T-helper 2 cell treated with Interferon-gamma antibody and Interleukin-4, amounts not matched to agents 100 ng/mL and 5 ng/mL, for 36 hours (primary cell): ENCODE measurements around the gene PCYOX1L. TPM values are rescaled to one million over a fixed set of nuclear protein-coding genes. Genes with fewer than 3 reads are reported as not detected.

Experiments used
- intact Hi-C: fragments of 100-400 bp; cut with micrococcal nuclease; formaldehyde crosslinking; loops from one replicate; pipeline ENCODE4 v1.15.1; 2023
- total RNA-seq: library from RNA; stranded (reverse); gene quantifications from 2 replicates; pipeline ENCODE4 v1.2.3, GENCODE V29; 2022

The PCYOX1L gene
- total RNA-seq, 1 donor from 2014 or later: 31.1 TPM

DNA sequence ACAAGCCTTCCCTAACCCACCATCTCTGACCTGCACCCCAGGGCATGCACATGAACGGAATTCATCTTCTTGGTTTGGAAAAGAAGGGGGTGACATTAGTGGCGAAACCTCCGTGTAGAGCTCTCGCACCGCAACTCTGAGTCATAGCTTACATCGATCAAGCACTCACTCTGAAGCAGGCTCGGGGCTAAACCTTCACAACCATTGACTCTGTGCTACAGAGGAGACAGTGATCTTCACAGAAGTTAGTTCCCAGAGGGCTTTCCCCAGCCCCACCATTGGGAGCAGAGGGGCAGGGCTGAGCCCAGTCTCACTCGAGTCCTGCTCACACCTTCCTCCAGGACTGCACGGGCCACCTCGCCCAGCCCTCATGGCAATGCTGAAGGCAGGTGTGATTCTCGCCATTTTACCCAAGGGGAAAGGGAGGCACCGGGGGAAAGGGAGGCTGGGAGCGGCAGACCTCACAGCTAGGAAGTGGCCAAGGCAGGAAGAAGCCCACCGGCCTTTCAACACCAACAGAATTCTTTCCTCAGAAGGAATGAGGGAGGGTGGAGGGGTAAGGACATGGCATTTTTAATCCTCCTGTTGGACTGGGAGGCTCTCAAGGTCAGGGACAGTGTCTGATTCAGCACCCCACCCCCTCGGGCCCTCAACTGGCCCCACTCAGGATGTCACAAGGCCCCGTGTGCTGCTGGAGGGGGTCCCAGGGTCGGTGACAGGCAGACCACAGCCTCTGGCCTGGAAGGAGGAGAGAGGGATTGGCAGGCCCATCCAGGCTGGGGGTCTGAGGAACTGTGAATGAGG lies 47.1 kb downstream of the PCYOX1L start:
- intact Hi-C loops: no loop called here

DNA sequence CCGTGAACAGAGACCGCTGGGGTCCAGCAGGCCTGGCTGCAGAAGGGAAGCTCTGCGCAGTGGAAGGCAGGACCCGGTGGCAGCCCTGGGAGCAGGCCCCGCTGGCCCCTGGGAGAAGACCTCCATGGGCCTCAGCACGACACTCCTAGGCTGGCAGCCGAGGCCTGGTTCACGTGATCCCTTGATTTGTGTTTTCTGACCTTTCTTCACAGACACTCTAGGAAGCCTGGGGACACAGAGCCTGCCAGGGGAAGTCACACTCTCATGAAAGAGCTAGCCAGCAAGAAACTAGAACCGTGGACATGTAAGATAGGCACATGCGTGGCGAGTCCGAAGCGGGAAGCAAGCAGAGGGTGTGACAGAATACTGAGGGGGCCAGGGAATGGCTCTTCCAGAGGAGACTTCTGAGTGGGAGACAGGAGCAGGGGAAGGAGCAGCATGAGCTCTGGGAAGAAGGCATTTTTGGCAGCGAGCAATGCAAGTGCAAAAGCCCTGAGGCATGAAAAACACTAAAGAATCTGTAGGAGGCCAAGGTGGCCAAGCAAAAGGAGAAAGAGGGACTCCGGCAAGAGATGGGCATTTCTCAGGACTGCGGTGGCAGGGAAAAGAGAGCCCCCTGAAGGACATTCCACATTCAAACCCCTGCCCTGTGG lies 47.8 kb downstream of the PCYOX1L start:
- intact Hi-C loops: no loop called here

DNA sequence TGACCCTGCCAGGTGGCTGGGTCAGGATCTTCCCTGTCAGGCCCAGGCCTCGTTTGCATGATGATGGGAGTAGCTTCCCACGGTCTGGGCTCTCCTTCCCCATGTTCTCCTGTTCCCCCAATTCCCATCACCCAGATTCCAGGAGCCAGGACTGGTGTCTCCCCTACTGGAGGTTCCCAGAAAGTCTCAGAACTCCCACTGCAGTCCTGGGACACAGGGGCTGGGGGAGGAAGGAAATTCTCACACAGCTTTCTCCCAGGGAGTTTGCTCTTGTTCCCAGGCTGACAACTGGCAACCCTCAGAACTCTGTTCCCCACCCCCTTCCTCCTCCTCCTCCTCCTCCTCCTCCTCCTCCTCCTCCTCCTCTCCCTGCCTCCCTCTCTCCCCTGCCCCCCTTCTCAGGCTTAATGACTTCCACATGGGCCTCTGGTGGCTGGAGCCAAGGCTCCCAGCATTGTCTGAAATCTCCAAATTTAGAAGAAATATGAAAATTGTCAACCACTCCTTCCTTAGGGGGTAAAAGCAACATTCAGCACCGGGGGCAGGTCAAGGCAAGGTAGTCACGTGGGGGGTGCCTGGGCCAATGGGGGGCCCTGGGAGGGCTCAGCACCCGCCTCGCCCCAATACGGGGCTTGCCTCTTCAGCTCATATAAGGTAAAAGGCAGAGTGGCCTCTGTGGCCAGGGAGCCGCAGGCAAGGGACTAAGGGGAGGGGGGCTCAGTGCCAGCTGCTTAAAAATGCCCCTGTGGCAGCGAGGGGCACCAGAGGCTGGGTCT lies 48.5 kb downstream of the PCYOX1L start:
- intact Hi-C loops: no loop called here

DNA sequence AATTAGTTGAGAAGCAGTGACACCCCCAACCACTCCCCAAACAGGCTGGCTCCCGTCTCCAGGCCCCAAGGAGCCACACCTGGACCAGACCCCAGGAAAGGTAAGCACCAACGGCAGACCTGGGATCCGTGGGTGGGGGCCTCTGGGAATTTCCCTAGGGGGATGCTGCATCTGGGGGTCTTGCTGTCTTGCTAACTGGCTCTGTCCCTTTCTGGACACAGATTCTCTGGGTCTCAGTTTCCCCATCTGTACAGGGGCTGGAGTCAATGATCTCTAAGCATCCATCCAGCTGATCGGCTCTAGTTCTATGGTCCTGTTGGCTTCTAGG lies 49.1 kb downstream of the PCYOX1L start:
- intact Hi-C loops: no loop called here

DNA sequence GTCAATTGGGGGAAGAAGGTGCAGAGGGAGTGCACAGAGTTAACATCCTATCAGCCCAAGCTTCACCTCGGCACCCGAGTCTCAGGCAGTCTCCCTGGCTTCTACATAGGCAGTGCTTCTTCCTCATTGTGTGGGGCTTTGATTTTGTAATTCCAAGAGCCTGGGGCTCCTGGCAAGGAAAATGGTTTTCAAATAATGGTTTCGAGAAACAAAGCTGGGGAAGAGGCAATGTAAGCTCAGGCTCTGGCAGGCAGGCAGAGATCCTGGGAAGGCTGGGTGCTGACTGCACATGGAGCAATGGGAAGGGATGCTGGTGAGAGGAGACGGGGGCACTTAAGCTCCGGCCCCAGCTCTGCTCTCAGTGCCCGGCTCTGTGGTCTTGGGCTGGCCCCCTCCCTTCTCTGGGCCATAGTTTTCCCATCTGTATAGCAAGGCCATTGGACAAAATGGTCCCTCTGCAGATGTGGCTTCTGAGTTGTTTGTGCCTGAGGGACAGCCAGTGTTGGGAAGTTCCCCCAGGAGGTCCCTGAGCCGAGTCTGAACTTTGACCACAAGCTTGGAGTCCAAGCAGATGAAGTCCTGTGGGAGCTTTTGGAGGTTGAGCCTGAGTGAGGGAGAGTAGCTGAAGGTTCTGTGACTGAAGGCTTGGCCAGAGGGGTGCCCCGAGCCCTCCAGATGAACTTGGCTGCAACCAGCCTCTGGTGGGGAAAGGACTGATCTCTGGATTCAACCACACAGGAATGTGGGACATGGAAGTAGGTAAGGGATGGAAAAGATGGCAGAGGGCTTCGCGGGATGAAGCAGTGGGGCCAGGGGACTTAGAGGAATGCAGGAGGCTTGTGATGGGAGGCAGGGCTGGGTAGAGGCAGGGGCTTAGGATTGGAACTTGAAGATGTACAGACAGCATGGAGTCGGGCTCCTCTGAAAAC lies 49.7 kb downstream of the PCYOX1L start:
- intact Hi-C loops: no loop called here

DNA sequence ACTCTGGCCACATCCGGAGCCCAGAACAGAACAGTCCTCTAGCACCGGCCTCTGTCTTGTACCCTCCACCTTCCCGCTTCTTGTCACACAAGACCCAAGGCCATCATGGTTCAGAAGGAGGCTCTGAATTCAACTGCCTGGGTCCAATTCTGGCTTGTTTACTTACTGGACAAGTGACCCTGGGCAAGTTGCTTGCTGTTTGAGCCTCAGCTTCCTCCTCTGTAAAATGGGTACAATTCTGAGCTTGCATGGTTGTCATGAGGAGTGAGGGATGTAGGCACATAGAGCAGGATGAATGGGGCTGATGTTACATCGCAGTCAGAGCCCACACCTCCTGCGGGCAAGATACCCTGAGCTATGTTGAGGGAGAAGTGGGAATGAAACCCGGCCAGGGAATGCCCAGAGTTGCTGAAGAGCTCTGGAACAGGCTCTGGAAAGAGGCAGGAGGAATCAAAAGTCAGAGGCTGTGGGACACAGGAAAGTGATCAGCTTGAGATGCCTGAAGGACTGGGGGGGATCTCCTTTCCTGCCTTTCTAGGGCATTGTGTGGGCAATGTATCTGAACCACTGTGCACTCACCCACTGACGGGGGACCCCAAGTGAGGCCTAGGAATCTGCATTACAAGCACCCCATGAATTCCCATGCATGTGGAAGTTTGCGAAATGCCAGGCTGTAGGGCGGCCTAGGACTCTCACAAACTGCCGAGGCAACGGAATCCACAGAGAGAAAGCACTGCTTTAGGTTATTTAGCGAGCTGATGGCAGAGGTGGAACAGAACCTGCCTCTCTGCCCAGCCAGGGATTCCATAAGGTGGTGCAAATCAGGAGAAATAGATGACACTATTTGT lies 50.6 kb downstream of the PCYOX1L start:
- intact Hi-C loops: no loop called here

DNA sequence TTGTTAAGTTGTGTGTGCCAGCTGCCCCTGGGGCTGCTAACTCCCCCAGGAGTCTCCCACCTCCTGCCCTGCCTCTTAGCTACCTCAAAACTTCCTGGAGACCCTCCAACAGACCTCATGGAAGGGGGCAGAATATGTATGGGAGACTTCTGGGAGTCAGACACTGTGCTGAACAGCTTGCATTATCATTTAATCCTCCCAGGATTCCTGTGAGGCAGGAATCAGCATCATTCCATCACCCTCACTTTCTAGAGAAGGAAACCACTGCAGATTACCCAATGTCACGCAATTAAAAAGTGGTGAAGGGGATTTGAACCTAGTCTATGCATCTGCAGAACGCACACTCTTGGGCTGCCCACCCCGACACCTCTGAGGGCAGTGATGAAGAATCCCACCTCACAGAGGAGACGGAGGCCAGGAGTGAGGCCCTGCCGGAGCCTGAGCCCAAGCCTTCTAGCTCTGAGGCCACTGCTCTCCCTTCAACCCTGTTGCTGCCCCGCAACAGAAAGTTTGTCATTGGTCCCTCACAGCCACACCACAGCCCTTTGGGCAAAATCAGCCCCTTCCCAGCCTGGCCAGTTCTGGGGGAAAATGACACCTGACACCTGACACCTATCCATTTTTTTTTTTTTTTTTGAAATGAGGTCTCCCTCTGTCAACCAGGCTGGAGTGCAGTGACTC lies 51.6 kb downstream of the PCYOX1L start:
- intact Hi-C loops: no loop called here

DNA sequence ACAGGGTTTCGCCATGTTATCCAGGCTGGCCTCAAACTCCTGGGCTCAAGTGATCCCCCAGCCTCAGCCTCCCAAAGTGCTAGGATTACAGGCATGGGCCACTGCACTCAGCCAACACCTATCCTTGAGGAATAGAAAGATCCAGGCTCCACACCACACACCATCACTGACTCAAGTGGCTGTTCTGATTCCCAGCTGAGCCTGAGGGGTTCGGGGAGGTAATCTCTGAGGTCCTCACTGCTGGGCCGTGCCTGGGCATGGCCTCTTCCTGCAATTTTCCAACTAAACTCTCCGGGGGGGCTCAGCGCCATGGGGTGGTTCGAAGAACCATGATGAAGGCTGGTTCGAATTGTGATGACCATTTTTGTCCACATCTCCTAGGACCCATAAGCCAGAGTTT lies 52.2 kb downstream of the PCYOX1L start:
- intact Hi-C loops: no loop called here

DNA sequence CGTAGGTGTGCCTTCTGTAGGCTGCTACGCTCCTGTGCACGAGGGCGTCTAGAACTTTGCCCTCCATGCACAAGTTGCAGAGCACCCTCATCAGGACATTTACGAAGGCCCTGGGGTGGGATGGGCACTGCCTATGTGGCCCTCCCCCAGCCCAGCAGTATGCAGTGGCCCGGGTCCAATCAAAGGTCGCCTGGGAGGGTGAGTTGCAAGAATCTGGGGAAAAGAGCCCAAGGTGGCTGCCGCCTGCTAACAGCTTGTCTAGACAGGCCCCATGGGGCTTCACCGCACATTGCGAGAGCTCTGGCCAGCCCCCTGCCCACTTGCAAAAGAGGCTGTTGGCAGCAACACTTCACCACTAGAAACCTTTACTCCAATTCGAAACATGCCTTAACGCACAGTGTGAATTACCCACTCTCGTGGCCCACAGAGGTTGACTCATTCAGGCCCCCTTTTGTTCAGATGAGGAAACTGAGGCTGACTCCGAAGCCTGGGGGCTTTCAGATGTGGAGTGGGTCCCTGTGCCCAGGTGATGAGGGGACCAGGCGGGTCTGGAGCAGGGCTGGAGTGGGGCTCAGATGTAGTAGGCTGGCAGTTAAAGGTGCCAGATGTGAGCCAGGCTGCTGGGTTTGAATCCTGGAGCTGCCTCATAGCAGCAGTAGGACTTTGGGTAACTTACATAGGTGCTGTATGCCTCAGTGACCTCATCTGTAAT lies 53.0 kb downstream of the PCYOX1L start:
- intact Hi-C loops: no loop called here

DNA sequence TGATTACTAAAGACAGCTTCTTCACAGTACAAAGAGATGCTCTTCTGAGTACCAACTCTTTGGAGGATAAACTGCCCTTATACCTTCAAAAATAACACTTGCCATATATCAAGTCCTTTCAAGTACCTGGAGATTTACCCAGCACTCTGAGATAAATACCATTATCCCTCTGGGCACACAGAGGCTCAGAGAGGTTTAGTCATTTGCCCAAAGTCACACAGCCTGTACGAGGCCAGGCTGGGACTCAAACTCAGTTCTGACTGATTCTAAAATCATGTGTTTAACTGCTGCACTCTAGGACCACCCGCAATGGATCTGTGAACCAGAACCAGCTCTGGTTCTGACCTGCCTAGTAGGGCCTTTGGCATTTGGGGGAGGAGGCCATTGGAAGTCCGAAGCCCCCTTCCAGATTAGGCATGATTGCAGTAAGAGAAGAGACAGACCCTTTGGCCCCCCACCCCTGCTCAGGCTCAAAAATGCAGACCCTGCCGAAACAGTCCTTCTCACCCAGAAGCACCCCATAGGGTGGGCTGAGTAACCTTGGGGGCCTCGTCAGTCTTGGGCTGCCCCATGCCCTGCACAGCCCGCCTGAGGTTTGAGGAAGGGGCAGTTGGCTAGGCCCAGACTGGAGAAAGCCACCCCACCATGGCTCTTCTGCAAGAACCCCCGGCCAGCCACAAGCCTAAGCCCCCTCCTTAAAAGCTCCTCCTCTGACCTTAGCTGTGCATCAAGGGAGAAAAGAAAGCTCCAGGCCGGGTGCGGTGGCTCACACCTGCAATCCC lies 54.1 kb downstream of the PCYOX1L start:
- intact Hi-C loops: no loop called here

DNA sequence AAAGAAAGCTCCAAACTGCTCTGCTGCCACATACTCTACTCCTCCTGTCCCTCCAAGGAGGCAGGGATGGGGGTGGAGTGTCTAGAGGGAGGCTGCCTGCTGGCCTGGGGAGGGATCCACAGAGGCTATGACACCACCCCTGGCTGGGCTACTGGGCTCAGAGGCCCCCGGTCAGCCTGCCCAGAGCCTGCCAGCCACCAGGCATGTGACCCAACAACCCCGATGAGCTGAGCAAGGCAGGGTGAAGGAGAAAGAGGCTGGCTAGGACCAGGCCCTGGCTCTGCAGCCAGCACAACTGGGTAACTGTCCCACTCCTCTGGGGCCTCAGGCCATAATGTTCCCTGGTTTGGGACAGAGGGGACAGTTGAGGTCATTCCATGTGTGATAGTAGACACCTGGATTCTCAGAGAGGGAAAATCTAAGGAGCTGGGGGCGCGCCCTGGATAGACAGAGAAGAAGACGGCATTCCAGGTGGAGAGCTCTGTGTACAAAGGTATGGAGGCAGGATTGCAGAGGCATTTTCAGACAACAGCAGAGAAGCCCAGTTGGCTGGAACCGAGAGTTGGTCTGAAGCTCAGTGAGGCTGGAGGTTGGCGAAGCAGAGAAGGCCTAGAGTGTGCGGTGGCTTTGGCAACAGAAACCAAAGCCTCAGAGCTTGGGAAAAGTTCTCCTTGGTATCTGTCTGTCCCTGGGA lies 55.1 kb downstream of the PCYOX1L start:
- intact Hi-C loops: no loop called here

DNA sequence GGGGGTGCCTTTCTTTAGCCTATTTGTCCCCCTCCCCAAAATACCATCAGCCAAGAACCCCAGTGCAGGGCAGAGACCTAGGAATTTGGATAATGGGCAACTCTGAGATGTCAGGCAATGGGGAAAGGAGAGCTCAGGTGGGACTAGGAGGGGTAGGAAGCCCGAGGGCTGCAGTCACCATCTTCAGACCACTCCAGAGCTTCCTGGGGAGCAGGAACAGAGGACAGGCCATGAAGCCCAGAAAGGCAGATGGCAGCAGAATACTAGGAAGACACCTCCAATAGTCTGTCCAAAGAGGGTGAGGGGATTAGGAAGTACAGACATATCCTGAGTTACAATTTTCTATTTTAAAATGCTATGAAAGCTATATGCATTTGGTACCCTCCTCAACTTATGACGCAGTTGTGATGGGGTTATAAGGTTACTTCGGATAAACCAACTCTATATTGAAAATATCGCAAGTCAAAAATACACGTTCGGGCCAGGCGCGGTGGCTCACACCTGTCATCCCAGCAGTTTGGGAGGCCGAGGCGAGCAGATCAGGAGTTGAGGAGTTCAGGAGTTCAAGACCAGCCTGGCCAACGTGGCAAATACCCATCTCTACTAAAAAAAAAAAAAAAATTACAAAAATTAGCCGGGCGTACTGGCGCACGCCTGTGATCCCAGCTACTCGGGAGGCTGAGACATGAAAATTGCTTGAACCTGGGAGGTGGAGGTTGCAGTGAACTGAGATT lies 55.8 kb downstream of the PCYOX1L start:
- intact Hi-C loops: no loop called here

DNA sequence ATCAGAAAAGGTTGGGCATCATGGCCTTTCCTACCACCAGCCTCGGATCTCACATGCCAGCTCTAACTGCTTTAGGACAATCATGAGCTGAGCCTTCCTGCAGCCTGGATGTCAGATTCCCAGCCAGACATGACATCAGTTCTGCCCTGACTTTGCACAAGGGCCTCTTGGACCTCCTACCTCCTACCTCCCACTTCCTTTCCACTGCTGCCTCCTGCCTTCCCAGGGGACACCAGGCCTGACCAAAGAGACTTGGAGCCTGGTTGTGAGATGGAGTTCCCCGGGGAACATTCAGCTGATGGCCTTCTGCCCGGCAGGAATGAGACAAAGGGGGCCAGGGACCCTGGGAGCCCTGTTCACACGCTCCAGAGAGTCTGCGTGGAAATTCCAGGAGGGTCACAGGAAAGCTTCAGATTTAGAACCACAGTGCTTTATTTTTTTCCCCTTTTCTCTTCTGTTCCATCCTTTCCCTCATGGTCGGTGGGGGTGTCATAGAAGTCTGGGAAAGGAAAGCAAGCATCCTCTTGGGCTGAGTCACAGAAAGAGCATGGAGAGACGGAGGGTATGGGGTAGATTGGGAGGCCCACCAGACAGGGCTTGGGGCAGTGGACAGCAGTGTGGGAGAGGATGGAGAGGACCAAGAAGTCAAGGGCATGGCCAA lies 56.7 kb downstream of the PCYOX1L start:
- intact Hi-C loops: no loop called here

DNA sequence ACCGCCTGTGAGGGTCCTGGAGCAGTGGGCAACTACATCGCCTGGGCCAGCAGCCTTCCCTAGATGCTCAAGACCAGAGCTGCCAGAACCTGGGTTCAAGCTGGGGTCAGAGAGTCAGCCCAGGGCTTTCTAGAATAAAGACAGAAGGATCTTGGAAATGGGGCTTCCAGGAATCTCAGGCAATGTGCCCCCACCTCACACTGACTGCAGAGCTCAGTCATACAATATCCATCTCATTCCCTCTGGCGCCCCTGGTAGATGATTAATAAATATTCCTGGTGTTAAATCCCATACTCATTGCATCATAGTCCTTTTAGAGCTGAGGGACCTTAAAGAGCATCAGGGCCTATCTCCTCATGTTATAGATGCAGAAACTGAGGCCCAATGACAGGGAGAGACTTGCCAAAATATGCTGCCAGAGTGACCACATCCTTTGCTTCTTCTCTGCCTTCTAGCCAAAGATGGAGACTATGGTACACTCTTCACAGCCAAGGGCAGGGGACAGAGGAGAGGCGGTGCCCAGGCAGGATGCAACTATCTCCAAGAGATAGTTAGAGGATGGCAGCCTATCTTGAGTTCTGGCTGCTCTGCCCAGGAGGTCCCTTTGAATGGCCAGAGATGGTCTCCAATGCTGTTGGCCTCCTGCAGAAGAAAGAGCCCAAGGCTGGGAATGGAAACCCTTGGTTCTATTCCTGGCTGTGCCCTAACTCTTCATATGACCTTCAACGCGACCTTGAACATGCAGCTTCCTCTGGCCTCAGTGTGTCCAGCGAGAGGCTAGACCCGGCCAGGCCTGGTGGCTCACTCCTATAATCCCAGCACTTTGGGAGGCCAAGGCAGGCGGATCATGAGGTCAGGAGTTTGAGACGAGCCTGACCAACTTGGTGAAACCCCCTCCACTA lies 57.5 kb downstream of the PCYOX1L start:
- intact Hi-C loops: no loop called here

DNA sequence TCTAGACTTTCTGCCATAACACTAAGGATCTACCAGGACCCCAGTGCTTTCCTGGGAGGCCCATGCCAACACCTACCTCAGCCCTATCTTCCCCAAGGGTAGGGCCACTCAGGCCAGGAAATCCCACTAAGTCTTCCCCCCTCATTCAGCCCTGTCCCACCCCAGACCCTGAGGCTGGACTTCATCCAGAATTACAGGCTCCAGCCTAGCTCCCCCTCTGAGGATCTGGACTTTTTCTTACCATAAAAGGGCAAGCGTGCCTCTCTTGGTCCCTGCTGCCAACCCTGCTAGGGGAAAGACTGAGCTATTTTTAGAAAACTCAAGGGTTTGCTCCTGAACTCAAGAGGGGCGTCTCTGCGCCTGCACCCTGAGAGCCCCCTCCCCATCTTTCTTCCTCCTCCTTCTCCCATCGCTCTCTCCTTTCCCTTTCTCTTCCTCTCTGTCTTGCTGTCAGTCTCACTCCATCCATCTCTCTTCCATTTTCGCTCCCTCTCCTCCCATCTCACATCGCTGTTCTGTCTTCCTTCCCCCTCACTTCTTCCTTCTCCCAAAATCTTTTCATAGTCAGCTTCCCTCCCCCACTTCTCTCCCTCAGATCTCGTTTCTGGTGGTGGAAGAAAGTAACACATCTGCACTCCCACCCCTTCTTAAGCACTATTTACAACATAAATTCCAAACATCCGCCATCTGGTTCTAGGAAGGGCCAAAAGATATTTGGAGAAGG lies 59.3 kb downstream of the PCYOX1L start:
- intact Hi-C loops: no loop called here
